Measurements from ENCODE around the gene LYPD5. TPM values are rescaled to one million over a fixed set of nuclear protein-coding genes. Genes with fewer than 3 reads are reported as not detected.

Gene LYPD5
- total and polyA plus RNA-seq, 2 of the 8 experiments (the other 6 are each of a cell fraction or from before 2014, with no cell fraction given), result 0.74 to 4.3 TPM

- Histone ChIP-seq H2BK15ac (ENCODE audit: low read length) (no peak overlapping the region), H3K4ac (replicated peaks; ENCODE audit: insufficient read length, low read depth, low read length) (no peak overlapping the region), H2BK20ac (ENCODE audit: low read length) (no peak overlapping the region), H2AFZ (ENCODE audit: low read length) (no peak overlapping the region), H3K23ac (ENCODE audit: insufficient read length) (no peak overlapping the region), H3K27me3 (replicated peaks in 1 of 4; ENCODE audit: control insufficient read depth in 3 of 4, extremely low read depth in 1 of 4, insufficient read depth in 3 of 4, low read length in 3 of 4) (no peaks in the 10 kb centered on the region), H2BK120ac (replicated peaks; ENCODE audit: low read depth, low read length) (no peak overlapping the region), H4K8ac (ENCODE audit: extremely low read depth, insufficient read depth, low read length) (no peak overlapping the region), H3K79me1 (ENCODE audit: low read depth, low read length) (no peaks in the 10 kb centered on the region; the same call in 1 of the 2 replicates), H2AK5ac (ENCODE audit: low read depth, low read length) (no peak overlapping the region), H3K36me3 (ENCODE audit: control insufficient read depth in 2 of 4, insufficient read depth in 4 of 4, low read length in 3 of 4) (no peaks in the 10 kb centered on the region), H3K9me3 (ENCODE audit: insufficient read depth in 2 of 2, low read depth in 1 of 2, low read length in 1 of 2) (no peaks in the 10 kb centered on the region), H3K79me2 (ENCODE audit: control insufficient read depth in 1 of 2, insufficient read depth in 2 of 2, low read length in 2 of 2) (no peaks in the 10 kb centered on the region), H3K56ac (replicated peaks; ENCODE audit: insufficient read length, low read depth, low read length) (no peak overlapping the region), H3K27ac (ENCODE audit: low read depth, low read length) (no peak overlapping the region), H3K23me2 (ENCODE audit: low read depth, low read length) (no peaks in the 10 kb centered on the region), H4K91ac (replicated peaks; ENCODE audit: insufficient read length, low read length) (no peak overlapping the region), H2BK12ac (ENCODE audit: low read depth, low read length) (no peak overlapping the region), H3K4me3 (ENCODE audit: extremely low read depth in 1 of 4, insufficient read depth in 2 of 4, low read depth in 3 of 4, low read length in 4 of 4) (no peak overlapping the region), H3K14ac (ENCODE audit: insufficient read length) (no peak overlapping the region), H4K5ac (ENCODE audit: insufficient read length, low read depth, low read length) (no peak overlapping the region), H3K4me1 (replicated peaks in 1 of 4; ENCODE audit: control insufficient read depth in 3 of 4, insufficient read depth in 4 of 4, low read length in 3 of 4) (peaks cover 0 to 4% (median 2%) of the 10 kb centered on the region in 4 experiments; a peak in 4 of 7 replicates), H2BK5ac (ENCODE audit: low read depth, low read length) (no peak overlapping the region), H3K9ac (replicated peaks in 1 of 4; ENCODE audit: extremely low read depth in 1 of 4, low read depth in 3 of 4, low read length in 3 of 4) (no peak overlapping the region), H3K4me2 (ENCODE audit: insufficient read depth in 1 of 2, low read depth in 2 of 2, low read length in 2 of 2) (no peak overlapping the region), H3K18ac (ENCODE audit: extremely low read depth, low read length) (no peak overlapping the region), H4K20me1 (replicated peaks in 1 of 2; ENCODE audit: control insufficient read depth in 1 of 2, insufficient read depth in 2 of 2, low read length in 2 of 2) (no peaks in the 10 kb centered on the region)
- ChIA-PET POLR2A (ENCODE audit: partially characterized antibody) (interaction anchor here (0.6 kb wide), 1 partner anchor 68 kb away, joined by 3 read pairs; no protein-coding TSS in a partner anchor), CTCF (ENCODE audit: partially characterized antibody) (interaction anchor here (0.6 to 30.4 kb wide), 4 partner anchors 19 to 49 kb away, joined by 3 to 703 read pairs (median 5); partner anchors contain the start of gene KCNN4)
- DNase-seq (ENCODE audit: low read depth in 1 of 2, low spot score in 2 of 2) (no peak), FAIRE-seq (no peak)
- WGBS, 2 experiments (ENCODE audit: extremely low coverage in 1 of 2, insufficient coverage in 1 of 2, insufficient read length in 1 of 2, insufficient replicate concordance in 2 of 2, low coverage in 1 of 2, low lambda C conversion rate in 2 of 2, missing lambda C conversion rate in 1 of 2), result 87% methylated on average over 4 of the region's 4 CpGs; no CpG with 5 or more reads in 1 of the 2 experiments
- no peak for TF ChIP-seq HDAC6 (IDR thresholded peaks at IDR 0.05; ENCODE audit: low read depth, low read length)
- no peak for TF ChIP-seq POLR2AphosphoS5 (IDR thresholded peaks at IDR 0.05; ENCODE audit: low read depth, low read length)
These were observed 41.3 kb downstream of the LYPD5 start for GRCh38 chr19:43760941-43761340.
